Heart left ventricle (tissue), 13 donors: ENCODE data around the gene POT1.

ENCODE experiments used
- CTCF ChIP-seq, 12 donors: fragments of 200-600 bp; sonication (generic) in 4 of 12; IDR thresholded peaks; one replicate each; pipeline versions ENCODE4 v1.5.0 to v1.8.0; 2018 to 2022; ENCODE audit warnings: antibody characterized with exemption in 12 of 12, mild to moderate bottlenecking in 5 of 12
- POLR2A ChIP-seq, 2 donors: fragments of 450-650 bp; IDR thresholded peaks; one replicate each; pipeline ENCODE4 v1.6.1; 2017; ENCODE audit warnings: antibody characterized with exemption in 2 of 2, mild to moderate bottlenecking in 2 of 2, moderate library complexity in 2 of 2
- donor health status: ischemic (EF 13 %, LVEDD 7.1; RV severe dilation, severe dysfunction).
- donor health status: DM: no; HTN: yes; CAD: no.
- donor health status: DM: no; HTN: no; CAD: no.
- donor health status: ischemic (EF 25% LVEDD 6.9; RV normal size, moderate dysfunction).
- donor health status: ischemic (EF 25% LVEDD 5.7; RV mildly dilated, moderate dysfunction).
- donor health status: ischemic (EF 35%, LVEDD 5.7; RV mildly dilated, moderate dysfunction).
- donor health status: nonischemic (EF 11% LVEDD 7.7; RV severe dilation, severe dysfunction).
- donor health status: DM: yes; HTN: yes; CAD: no.
- donor health status: PGD.
- donor health status: ischemic (EF 29% LVEDD 5.4; RV normal size, mild dysfunction).
- donor health status: nonischemic (EF 23%, LVEDD 6.1; RV moderate dilation, normal function).

GRCh38 chr7:124811341-124811740 lies 118.3 kb downstream of the POT1 start:
- TF ChIP-seq CTCF (IDR thresholded peaks at IDR 0.05) (no peak), POLR2A (IDR thresholded peaks at IDR 0.05) (no peak)
